Heart right ventricle (tissue), 16 donors: ENCODE data around the gene LETM1. TPM values are rescaled to one million over a fixed set of nuclear protein-coding genes. Genes with fewer than 3 reads are reported as not detected.

Experiments used
- ATAC-seq, 8 donors: fragments of 200-7000 bp; cut with Tn5 transposase; one replicate each; pipeline ENCODE4 v1.9.1; 2020; ENCODE audit warnings: mild to moderate bottlenecking in 8 of 8, moderate library complexity in 8 of 8, moderate number of reproducible peaks in 1 of 8
- DNase-seq, 2 donors: peaks; one replicate each; pipeline ENCODE4 v3.0.0-alpha.2; 2020
- H3K27ac ChIP-seq, 10 donors: fragments of 200-600 bp; sonication (generic) in 2 of 10; one replicate each; pipeline versions ENCODE4 v1.5.0 to v1.8.0; 2020 to 2022; ENCODE audit warnings: mild to moderate bottlenecking in 3 of 10
- H3K27me3 ChIP-seq, 7 donors: fragments of 200-600 bp; one replicate each; pipeline ENCODE4 v1.8.0; 2021 to 2022; ENCODE audit warnings: mild to moderate bottlenecking in 2 of 7
- H3K36me3 ChIP-seq, 9 donors: fragments of 200-600 bp; sonication (generic) in 1 of 9; one replicate each; pipeline versions ENCODE4 v1.5.0 to v1.8.0; 2020 to 2022; ENCODE audit warnings: mild to moderate bottlenecking in 2 of 9
- H3K4me1 ChIP-seq, 9 donors: fragments of 200-600 bp; sonication (generic) in 1 of 9; one replicate each; pipeline versions ENCODE4 v1.5.0 to v1.8.0; 2020 to 2022; ENCODE audit warnings: mild to moderate bottlenecking in 4 of 9
- H3K4me3 ChIP-seq, 10 donors: fragments of 200-600 bp; sonication (generic) in 2 of 10; one replicate each; pipeline versions ENCODE4 v1.5.0 to v1.8.0; 2020 to 2022; ENCODE audit warnings: mild to moderate bottlenecking in 7 of 10, moderate library complexity in 2 of 10
- H3K9me3 ChIP-seq, 11 donors: fragments of 200-600 bp in 10 of 11; sonication (generic) in 2 of 11; one replicate each; pipeline versions ENCODE4 v1.5.0 to v1.8.0; 2013 to 2022; ENCODE audit warnings: mild to moderate bottlenecking in 2 of 11, control low read depth in 1 of 11, moderate library complexity in 1 of 11
- CTCF ChIP-seq, 9 donors: fragments of 200-600 bp; sonication (generic) in 2 of 9; IDR thresholded peaks; one replicate each; pipeline versions ENCODE4 v1.5.0 to v1.8.0; 2021 to 2022; ENCODE audit warnings: antibody characterized with exemption in 9 of 9, mild to moderate bottlenecking in 5 of 9, moderate library complexity in 1 of 9
- WGBS, 2 donors: extraction: QIAGEN DNeasy Blood & Tissue Kit; methylation state at CpG; one replicate each; pipeline ENCODE4 v1.1.7; 2013; ENCODE audit warnings: inconsistent platforms in 1 of 2; 5-methylcytosine and 5-hydroxymethylcytosine counted together
- intact Hi-C, 10 donors: fragments of 100-400 bp; cut with DNase I; formaldehyde crosslinking; loops; one replicate each; pipeline versions ENCODE4 v1.11.1 to v1.14.2; 2022
- polyA plus RNA-seq, 2 donors: library from polyadenylated mRNA; stranded (reverse); fragments of 200-250 nt; gene quantifications; one replicate each; pipeline ENCODE4 v1.2.3, GENCODE V29; 2013
- total RNA-seq, 10 donors: library from RNA; stranded (reverse); fragmentation: NEBNext Ultra II Directional in 3 of 10; extraction: Animal tissue kit (Norgen Biotek cat#: 25700) in 3 of 10; gene quantifications; one replicate each; pipeline versions ENCODE4 v1.2.1 to v1.2.4, GENCODE V29; 2021 to 2023
- donor health status: Arrhythmogenic right ventricular cardiomyopathy.
- donor health status: ischemic (EF 13 %, LVEDD 7.1; RV severe dilation, severe dysfunction).
- donor health status: healthy with polysubstance abuse.
- donor health status: DM: no; HTN: yes; CAD: no.
- donor health status: DM: no; HTN: no; CAD: no.
- donor health status: ischemic (EF 25% LVEDD 6.9; RV normal size, moderate dysfunction).
- donor health status: ischemic (EF 25% LVEDD 5.7; RV mildly dilated, moderate dysfunction).
- donor health status: healthy.
- donor health status: DM: yes; HTN: yes; CAD: no.
- donor health status: Ischemic cardiomyopathy.
- donor health status: ischemic (EF 35%, LVEDD 5.7; RV mildly dilated, moderate dysfunction).
- donor health status: nonischemic (EF 11% LVEDD 7.7; RV severe dilation, severe dysfunction).
- donor health status: DM: yes; HTN: yes; CAD: no.
- donor health status: PGD.
- donor health status: ischemic (EF 29% LVEDD 5.4; RV normal size, mild dysfunction).
- donor health status: nonischemic (EF 23%, LVEDD 6.1; RV moderate dilation, normal function).

Gene LETM1
- total and polyA plus RNA-seq, 12 donors: 23.4 to 53.1 (median 41.2) TPM

DNA sequence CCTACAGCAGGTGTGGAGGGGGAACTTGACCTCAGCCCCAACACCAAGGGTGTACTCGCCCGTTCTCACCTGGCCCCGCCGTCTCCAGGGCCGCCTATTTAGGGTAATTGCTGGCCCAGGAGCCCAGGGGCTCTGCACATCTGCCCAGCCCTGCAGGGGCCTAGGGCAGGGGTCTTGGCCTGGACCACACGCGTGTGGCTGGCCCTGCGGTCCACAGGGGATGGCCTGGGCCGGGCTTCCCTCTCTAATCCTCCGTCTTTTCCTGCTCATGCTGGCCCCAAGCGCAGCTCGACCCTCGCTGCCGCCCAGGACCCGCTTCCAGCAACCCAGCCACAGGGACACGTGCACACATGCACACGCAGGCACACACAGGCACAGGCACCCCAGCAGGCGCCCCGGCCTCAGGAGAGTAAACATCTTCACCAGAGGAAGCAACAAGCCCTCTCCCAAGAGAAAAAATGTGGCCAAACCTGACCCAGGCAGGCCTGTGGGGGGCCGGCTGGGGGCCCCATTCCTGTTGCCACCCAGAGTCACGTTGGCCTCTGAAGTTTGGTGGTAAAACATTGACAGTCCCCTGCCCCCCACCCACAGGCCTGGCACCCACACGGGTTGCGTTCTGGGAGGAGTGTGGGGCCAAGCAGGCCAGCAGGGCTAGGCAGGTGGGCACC lies 87.5 kb downstream of the LETM1 start:
- intact Hi-C loops: loop anchor here in 1 of 10 donors (5.0 kb wide), 1 partner anchor 39 kb away; no protein-coding TSS in a partner anchor
- no peak for TF ChIP-seq CTCF (IDR thresholded peaks at IDR 0.05)
- Histone ChIP-seq H3K9me3 (no peaks in the 10 kb centered on the region), H3K4me1 (peaks cover 2 to 14% (median 6%) of the 10 kb centered on the region in 9 donors), H3K27ac (no peak overlapping the region), H3K36me3 (no peaks in the 10 kb centered on the region), H3K4me3 (no peak overlapping the region), H3K27me3 (peaks cover 0 to 65% (median 18%) of the 10 kb centered on the region in 7 donors)
- DNase-seq: no peak
- no peak for ATAC-seq
- WGBS, 2 donors: 79 to 84% methylated on average over 19 to 23 of the region's 23 CpGs

GRCh38 chr4:1767770-1768366 lies 88.1 kb downstream of the LETM1 start:
- no peak for DNase-seq
- Histone ChIP-seq H3K4me3 (peak overlapping the region in 9 of 10 donors; percentile 22 to 58 (median 49)), H3K9me3 (no peaks in the 10 kb centered on the region), H3K27me3 (peaks cover 0 to 72% (median 18%) of the 10 kb centered on the region in 7 donors), H3K36me3 (no peaks in the 10 kb centered on the region), H3K27ac (no peak overlapping the region), H3K4me1 (peaks cover 2 to 19% (median 11%) of the 10 kb centered on the region in 9 donors)
- intact Hi-C loops: loop anchor here in 1 of 10 donors (5.0 kb wide), 1 partner anchor 39 kb away; no protein-coding TSS in a partner anchor
- TF ChIP-seq CTCF (IDR thresholded peaks at IDR 0.05): peak in 5 of 9 donors; percentile 13 to 41 (median 19)
- no peak for ATAC-seq
- 24 to 58% methylated on average over 10 to 32 of the region's 32 CpGs for whole genome bisulfite sequencing, 2 donors

DNA sequence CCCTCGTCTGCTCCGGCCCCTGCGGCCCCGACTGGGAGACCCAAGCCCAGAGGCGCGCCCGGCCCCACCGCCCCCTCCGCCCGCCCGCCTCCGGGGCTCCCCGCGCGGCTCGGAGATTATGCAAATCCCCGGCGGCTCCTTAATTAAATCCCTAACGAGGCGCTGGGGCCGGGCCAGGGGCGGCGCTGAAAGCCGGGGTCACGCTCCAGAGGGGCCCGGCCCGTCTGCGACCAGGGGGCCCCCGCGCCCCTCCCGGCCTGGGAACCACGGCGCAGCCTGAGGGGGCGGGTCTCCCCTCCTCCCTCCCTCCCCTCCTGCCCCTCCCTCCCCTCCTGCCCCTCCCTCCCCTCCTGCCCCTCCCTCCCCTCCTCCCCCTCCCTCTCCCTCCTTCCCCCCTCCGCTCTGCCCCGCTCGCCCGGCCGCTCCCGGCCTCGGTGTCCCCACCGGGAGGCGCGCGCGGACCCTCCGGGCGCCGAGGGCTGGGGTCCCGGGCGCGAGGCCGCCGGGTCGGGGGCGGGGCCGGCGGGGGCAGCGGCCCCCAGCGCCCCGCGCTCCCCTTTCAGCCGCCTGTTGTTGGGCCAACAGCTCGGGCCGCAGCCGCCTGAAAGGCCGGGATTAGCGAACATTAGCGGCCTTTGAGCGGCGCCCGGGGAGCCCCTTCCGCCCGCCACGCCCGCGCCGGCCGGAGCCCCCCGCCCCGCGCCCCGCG lies 88.7 kb downstream of the LETM1 start:
- no peak for TF ChIP-seq CTCF (IDR thresholded peaks at IDR 0.05)
- H3K27me3 ChIP-seq: peaks cover 0 to 78% (median 22%) of the 10 kb centered on the region in 7 donors
- WGBS, 2 donors: 1 to 2% methylated on average over 37 to 77 of the region's 84 CpGs
- H3K4me1 ChIP-seq: peaks cover 2 to 20% (median 11%) of the 10 kb centered on the region in 9 donors
- ATAC-seq: peak in 3 of 8 donors; percentile 18 to 29 (median 22)
- intact Hi-C loops: loop anchor here in 1 of 10 donors (5.0 kb wide), 1 partner anchor 40 kb away; no protein-coding TSS in a partner anchor
- no peak overlapping the region for H3K27ac ChIP-seq
- H3K4me3 ChIP-seq: peak overlapping the region; percentile 21 to 58 (median 48)
- H3K36me3 ChIP-seq: no peaks in the 10 kb centered on the region
- no peak for DNase-seq
- H3K9me3 ChIP-seq: no peaks in the 10 kb centered on the region
